ENCODE measurements around the gene VKORC1L1.
"Not testable (repeated sequence)": the region's sequence is repeated elsewhere in the genome, so short reads cannot be mapped to it uniquely, and the experiment has no call there.

VKORC1L1 gene

GRCh38 chr7:65885533-65885932, 12.7 kb downstream of the VKORC1L1 start:
- H3K27me3 ChIP-seq (ENCODE audit: control insufficient read depth, insufficient read depth, low read length); H3K9ac ChIP-seq (ENCODE audit: low read depth, low read length); H3K4me3 ChIP-seq (ENCODE audit: low read depth, low read length); H3K36me3 ChIP-seq (ENCODE audit: control insufficient read depth, insufficient read depth, low read length); H3K9me3 ChIP-seq (ENCODE audit: control insufficient read depth, insufficient read depth, low read length); H3K4me1 ChIP-seq (ENCODE audit: control insufficient read depth, insufficient read depth, low read length); H3K27ac ChIP-seq (ENCODE audit: low read depth, low read length): not testable (repeated sequence)

- not testable (repeated sequence) for H3K9ac ChIP-seq (ENCODE audit: low read depth, low read length); H3K4me1 ChIP-seq (ENCODE audit: control insufficient read depth, insufficient read depth, low read length); H3K4me3 ChIP-seq (ENCODE audit: low read depth, low read length); H3K9me3 ChIP-seq (ENCODE audit: control insufficient read depth, insufficient read depth, low read length); H3K27me3 ChIP-seq (ENCODE audit: control insufficient read depth, insufficient read depth, low read length); H3K27ac ChIP-seq (ENCODE audit: low read depth, low read length)
- peaks cover 15% of the 10 kb centered on the region for H3K36me3 ChIP-seq (ENCODE audit: control insufficient read depth, insufficient read depth, low read length)
Observed at GRCh38 chr7:65888434-65889156, 15.7 kb downstream of the VKORC1L1 start.

GRCh38 chr7:65889722-65890121, 16.8 kb downstream of the VKORC1L1 start:
- H3K27ac ChIP-seq (ENCODE audit: low read depth, low read length); H3K27me3 ChIP-seq (ENCODE audit: control insufficient read depth, insufficient read depth, low read length); H3K4me3 ChIP-seq (ENCODE audit: low read depth, low read length); H3K4me1 ChIP-seq (ENCODE audit: control insufficient read depth, insufficient read depth, low read length); H3K9ac ChIP-seq (ENCODE audit: low read depth, low read length); H3K9me3 ChIP-seq (ENCODE audit: control insufficient read depth, insufficient read depth, low read length): not testable (repeated sequence)
- peaks cover 15% of the 10 kb centered on the region for H3K36me3 ChIP-seq (ENCODE audit: control insufficient read depth, insufficient read depth, low read length)

GRCh38 chr7:65892161-65892560, 19.3 kb downstream of the VKORC1L1 start:
- Histone ChIP-seq H3K27me3 (ENCODE audit: control insufficient read depth, insufficient read depth, low read length) (no peaks in the 10 kb centered on the region), H3K4me3 (ENCODE audit: low read depth, low read length) (no peak overlapping the region), H3K9ac (ENCODE audit: low read depth, low read length) (no peak overlapping the region), H3K9me3 (ENCODE audit: control insufficient read depth, insufficient read depth, low read length) (no peaks in the 10 kb centered on the region), H3K36me3 (ENCODE audit: control insufficient read depth, insufficient read depth, low read length) (peaks cover 15% of the 10 kb centered on the region), H3K27ac (ENCODE audit: low read depth, low read length) (no peak overlapping the region), H3K4me1 (ENCODE audit: control insufficient read depth, insufficient read depth, low read length) (no peaks in the 10 kb centered on the region)

- Histone ChIP-seq H3K9ac (ENCODE audit: low read depth, low read length) (no peak overlapping the region), H3K27ac (ENCODE audit: low read depth, low read length) (no peak overlapping the region)
Observed at GRCh38 chr7:65892835-65893234, 20.0 kb downstream of the VKORC1L1 start.

GRCh38 chr7:65896279-65896870, 23.5 kb downstream of the VKORC1L1 start:
- H3K9ac ChIP-seq (ENCODE audit: low read depth, low read length): no peak overlapping the region
- H3K4me1 ChIP-seq (ENCODE audit: control insufficient read depth, insufficient read depth, low read length): no peaks in the 10 kb centered on the region
- no peaks in the 10 kb centered on the region for H3K27me3 ChIP-seq (ENCODE audit: control insufficient read depth, insufficient read depth, low read length)
- peaks cover 15% of the 10 kb centered on the region for H3K36me3 ChIP-seq (ENCODE audit: control insufficient read depth, insufficient read depth, low read length)
- H3K9me3 ChIP-seq (ENCODE audit: control insufficient read depth, insufficient read depth, low read length): no peaks in the 10 kb centered on the region
- no peak overlapping the region for H3K27ac ChIP-seq (ENCODE audit: low read depth, low read length)
- no peak overlapping the region for H3K4me3 ChIP-seq (ENCODE audit: low read depth, low read length)

More at GRCh38 chr7:65892835-65893234, 20.0 kb downstream of the VKORC1L1 start:
- peaks cover 15% of the 10 kb centered on the region for H3K36me3 ChIP-seq (ENCODE audit: control insufficient read depth, insufficient read depth, low read length)
- no peaks in the 10 kb centered on the region for H3K4me1 ChIP-seq (ENCODE audit: control insufficient read depth, insufficient read depth, low read length)
- H3K9me3 ChIP-seq (ENCODE audit: control insufficient read depth, insufficient read depth, low read length): no peaks in the 10 kb centered on the region
- H3K27me3 ChIP-seq (ENCODE audit: control insufficient read depth, insufficient read depth, low read length): no peaks in the 10 kb centered on the region
- H3K4me3 ChIP-seq (ENCODE audit: low read depth, low read length): no peak overlapping the region

- not testable (repeated sequence) for H3K4me3 ChIP-seq (ENCODE audit: low read depth, low read length); H3K27ac ChIP-seq (ENCODE audit: low read depth, low read length); H3K36me3 ChIP-seq (ENCODE audit: control insufficient read depth, insufficient read depth, low read length)
Observed at GRCh38 chr7:65897289-65897688, 24.4 kb downstream of the VKORC1L1 start.

GRCh38 chr7:65898677-65899447, 26.0 kb downstream of the VKORC1L1 start:
- not testable (repeated sequence) for H3K27ac ChIP-seq (ENCODE audit: low read depth, low read length); H3K36me3 ChIP-seq (ENCODE audit: control insufficient read depth, insufficient read depth, low read length); H3K27me3 ChIP-seq (ENCODE audit: control insufficient read depth, insufficient read depth, low read length); H3K4me1 ChIP-seq (ENCODE audit: control insufficient read depth, insufficient read depth, low read length); H3K9me3 ChIP-seq (ENCODE audit: control insufficient read depth, insufficient read depth, low read length); H3K9ac ChIP-seq (ENCODE audit: low read depth, low read length); H3K4me3 ChIP-seq (ENCODE audit: low read depth, low read length)

More at GRCh38 chr7:65897289-65897688, 24.4 kb downstream of the VKORC1L1 start:
- H3K9ac ChIP-seq (ENCODE audit: low read depth, low read length); H3K27me3 ChIP-seq (ENCODE audit: control insufficient read depth, insufficient read depth, low read length); H3K4me1 ChIP-seq (ENCODE audit: control insufficient read depth, insufficient read depth, low read length); H3K9me3 ChIP-seq (ENCODE audit: control insufficient read depth, insufficient read depth, low read length): not testable (repeated sequence)

- H3K4me1 ChIP-seq (ENCODE audit: control insufficient read depth, insufficient read depth, low read length): peaks cover 4% of the 10 kb centered on the region
- no peaks in the 10 kb centered on the region; the same call in 1 of the 2 replicates for H3K9me3 ChIP-seq (ENCODE audit: control insufficient read depth, insufficient read depth, low read length)
- no peak overlapping the region for H3K4me3 ChIP-seq (ENCODE audit: low read depth, low read length)
- no peak overlapping the region for H3K27ac ChIP-seq (ENCODE audit: low read depth, low read length)
- H3K36me3 ChIP-seq (ENCODE audit: control insufficient read depth, insufficient read depth, low read length): peaks cover 3% of the 10 kb centered on the region
- H3K9ac ChIP-seq (ENCODE audit: low read depth, low read length): no peak overlapping the region
- H3K27me3 ChIP-seq (ENCODE audit: control insufficient read depth, insufficient read depth, low read length): no peaks in the 10 kb centered on the region
Observed at GRCh38 chr7:65902306-65902705, 29.4 kb downstream of the VKORC1L1 start.

- no peak overlapping the region for H3K4me3 ChIP-seq (ENCODE audit: low read depth, low read length)
- H3K4me1 ChIP-seq (ENCODE audit: control insufficient read depth, insufficient read depth, low read length): peaks cover 19% of the 10 kb centered on the region
- no peak overlapping the region for H3K9ac ChIP-seq (ENCODE audit: low read depth, low read length)
- H3K36me3 ChIP-seq (ENCODE audit: control insufficient read depth, insufficient read depth, low read length): peaks cover 3% of the 10 kb centered on the region; the same call in 1 of the 2 replicates
- peak overlapping the region; percentile 26 for H3K27ac ChIP-seq (ENCODE audit: low read depth, low read length)
- no peaks in the 10 kb centered on the region; the same call in 1 of the 2 replicates for H3K9me3 ChIP-seq (ENCODE audit: control insufficient read depth, insufficient read depth, low read length)
- no peaks in the 10 kb centered on the region for H3K27me3 ChIP-seq (ENCODE audit: control insufficient read depth, insufficient read depth, low read length)
Observed at GRCh38 chr7:65907501-65908198, 34.8 kb downstream of the VKORC1L1 start.

Data from HUES48 (cell line).